GM21381 (cell line): ENCODE results near the gene CYTIP.
A peak's percentile ranks its signal among the peaks of the same experiment; 100 is the strongest.

Experiments
- ATAC-seq: cut with Tn5 transposase; IDR thresholded peaks from one replicate; pipeline ENCODE4 v1.9.1; 2021; ENCODE audit warnings: mild to moderate bottlenecking, moderate library complexity; ENCODE audit not compliant: unreplicated experiment

The CYTIP gene

GRCh38 chr2:157465554-157465953 lies 21.7 kb upstream of the CYTIP start:
- ATAC-seq, result no peak

- no peak for ATAC-seq
These were observed 19.1 kb upstream of the CYTIP start for GRCh38 chr2:157463002-157463401.

DNA sequence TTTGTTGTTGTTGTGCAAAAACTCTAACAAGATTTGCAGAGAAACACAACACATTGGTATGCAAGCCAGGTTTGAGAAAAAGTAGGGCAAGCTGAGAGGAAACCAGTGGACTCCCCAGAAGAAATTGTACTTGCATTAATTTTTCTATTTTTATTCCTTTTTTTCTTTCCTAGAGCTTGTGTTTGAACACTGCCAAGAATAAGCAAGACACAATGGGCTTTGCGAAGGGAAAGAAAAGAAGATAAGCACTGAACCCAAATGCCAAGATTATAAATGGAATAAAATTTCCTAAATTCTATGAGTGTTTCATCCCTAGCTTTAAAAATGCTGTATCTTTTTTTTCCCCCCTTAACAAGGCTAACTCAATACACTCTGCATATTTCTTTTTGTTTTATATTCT lies 17.0 kb upstream of the CYTIP start:
- ATAC-seq, result no peak

DNA sequence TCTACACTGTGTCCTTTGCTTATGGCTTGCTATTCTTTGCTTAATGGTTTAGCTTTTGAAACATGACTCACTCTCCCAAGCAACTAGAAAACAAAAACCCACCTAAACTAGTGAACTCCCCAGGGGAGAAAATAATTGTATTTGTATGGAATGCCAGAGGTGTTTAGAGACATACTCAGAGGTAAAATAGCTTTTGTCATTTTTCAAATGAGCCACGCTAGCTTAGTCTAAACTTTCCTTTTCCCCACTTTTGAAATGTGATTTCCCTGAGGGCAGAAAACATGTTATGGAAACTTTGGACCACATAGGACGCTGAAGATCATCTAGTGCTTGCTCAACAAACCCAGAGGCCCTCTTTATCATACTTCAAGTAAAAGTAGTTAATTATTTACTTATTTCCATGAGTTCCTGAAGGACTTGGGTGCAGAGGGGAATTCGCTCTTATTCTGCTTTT lies 16.5 kb upstream of the CYTIP start:
- no peak for ATAC-seq

DNA sequence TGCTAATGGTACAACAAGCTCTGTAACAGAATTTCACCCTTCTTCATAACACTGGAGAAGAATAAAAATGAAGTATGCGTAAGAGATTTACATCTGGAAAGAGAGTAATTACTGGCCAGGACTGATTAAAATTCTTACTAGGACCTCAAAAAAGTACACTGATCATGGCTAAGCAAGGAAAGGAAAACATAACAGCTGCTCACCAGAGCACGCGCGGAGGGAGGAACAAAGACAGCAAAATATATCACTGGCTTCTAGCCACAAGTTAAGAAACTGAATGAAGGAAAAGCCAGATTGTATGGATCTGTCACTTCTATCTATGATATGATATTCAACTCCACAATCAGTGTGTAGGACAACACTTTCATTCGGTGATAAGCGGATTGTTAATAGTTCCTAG lies 15.6 kb upstream of the CYTIP start:
- no peak for ATAC-seq

- no peak for ATAC-seq
These were observed 3.9 kb upstream of the CYTIP start for GRCh38 chr2:157447741-157448140.

DNA sequence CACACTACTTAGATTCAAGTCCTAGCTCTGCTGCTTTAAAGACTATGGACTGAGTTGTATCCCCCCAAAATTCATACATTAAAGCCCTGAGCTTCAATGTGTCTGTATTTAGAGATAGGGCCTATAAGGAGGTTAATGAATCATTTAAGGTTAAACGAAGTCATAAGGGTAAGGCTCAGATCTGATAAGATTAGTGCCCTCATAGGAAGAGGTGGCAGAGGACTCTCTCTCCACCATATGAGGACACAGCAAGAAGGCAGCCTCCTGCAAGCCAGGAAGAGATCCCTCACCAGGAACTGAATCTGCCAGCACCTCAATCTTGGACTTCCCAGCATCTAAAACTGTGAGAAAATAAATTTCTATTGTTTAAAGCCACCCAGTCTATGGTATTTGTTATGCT lies 3.1 kb upstream of the CYTIP start:
- ATAC-seq, result no peak

- ATAC-seq, result peak; percentile 28
These were observed 752 bp upstream of the CYTIP start for GRCh38 chr2:157444641-157445040.

GRCh38 chr2:157443090-157443489 lies 799 bp downstream of the CYTIP start:
- ATAC-seq, result no peak

- ATAC-seq, result no peak
These were observed 1.3 kb downstream of the CYTIP start for GRCh38 chr2:157442636-157443035.

DNA sequence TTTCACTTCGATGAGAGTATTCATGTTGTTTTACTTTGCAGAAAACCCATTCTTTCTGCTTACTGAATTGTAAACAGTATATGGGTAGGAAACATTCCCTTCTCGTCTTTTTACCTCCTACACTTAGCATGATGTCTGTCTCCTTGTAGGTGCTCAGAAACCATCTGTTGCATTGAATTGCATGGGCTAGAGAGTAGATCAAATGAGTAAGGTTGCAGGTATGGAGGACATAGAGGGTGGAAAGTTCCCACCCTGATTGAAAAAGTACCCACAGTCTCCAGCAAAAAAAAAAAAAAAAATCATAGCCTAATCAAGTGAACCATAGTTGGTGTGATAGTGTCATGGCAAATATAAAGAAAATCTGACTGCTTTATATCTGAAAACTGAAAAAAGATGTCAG lies 1.7 kb downstream of the CYTIP start:
- ATAC-seq, result no peak

- peak; percentile 36 for ATAC-seq
These were observed 2.8 kb downstream of the CYTIP start for GRCh38 chr2:157441072-157441454.

DNA sequence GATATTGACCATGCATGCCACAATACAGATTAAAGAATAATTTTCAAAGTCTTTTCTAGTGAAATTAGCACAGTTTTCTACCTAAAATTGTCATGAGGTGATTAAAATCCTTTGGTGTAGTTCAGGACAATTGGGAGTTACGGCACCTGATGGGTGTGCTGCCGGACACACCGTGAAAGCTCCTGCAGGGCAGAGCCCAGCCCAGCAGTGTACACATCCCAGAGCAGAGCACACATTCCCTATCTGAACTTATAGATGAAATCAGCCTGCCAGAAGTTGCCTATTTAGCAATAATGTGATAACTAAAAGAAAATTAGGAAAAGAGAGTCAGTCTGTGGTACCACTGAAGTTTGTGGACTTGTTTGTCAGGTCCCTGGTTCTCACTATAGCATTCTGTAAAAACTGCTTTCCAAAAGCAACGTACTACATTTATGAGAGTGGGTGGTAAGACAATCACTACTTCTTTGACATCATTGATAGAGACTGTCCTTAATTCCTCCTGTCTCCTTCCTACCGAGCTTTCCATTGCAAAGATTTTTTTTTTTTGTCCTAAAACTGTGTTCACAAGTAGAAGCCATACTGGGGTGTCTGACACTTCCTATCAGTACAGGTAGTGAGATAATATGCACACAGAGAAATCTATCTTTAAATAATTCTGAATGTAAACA lies 3.4 kb downstream of the CYTIP start:
- no peak for ATAC-seq

GRCh38 chr2:157439824-157440186 lies 4.1 kb downstream of the CYTIP start:
- ATAC-seq, result peak; percentile 34

- ATAC-seq, result peak; percentile 6
These were observed 4.7 kb downstream of the CYTIP start for GRCh38 chr2:157438863-157439823.

- no peak for ATAC-seq
These were observed 10.5 kb downstream of the CYTIP start for GRCh38 chr2:157433394-157433793.

- ATAC-seq, result no peak
These were observed 11.3 kb downstream of the CYTIP start for GRCh38 chr2:157432475-157433106.

DNA sequence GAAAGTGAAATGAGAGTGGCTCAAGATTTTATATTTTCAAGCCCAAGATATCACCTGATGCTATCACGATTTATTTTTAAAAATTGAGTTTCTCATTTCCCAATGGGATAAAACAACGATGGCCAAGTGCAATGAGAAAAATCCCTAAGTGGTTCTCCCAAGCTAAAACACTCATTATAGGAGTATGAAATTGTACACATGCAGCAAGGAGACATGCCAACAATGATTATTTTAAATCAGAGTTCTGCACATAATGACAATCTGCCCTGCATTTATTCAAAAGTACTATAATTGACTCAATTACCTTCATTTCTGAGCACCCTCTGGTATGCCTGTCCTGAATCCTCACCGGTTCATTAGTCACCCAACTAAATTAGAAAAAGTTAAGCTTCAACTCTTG lies 12.7 kb downstream of the CYTIP start:
- no peak for ATAC-seq

DNA sequence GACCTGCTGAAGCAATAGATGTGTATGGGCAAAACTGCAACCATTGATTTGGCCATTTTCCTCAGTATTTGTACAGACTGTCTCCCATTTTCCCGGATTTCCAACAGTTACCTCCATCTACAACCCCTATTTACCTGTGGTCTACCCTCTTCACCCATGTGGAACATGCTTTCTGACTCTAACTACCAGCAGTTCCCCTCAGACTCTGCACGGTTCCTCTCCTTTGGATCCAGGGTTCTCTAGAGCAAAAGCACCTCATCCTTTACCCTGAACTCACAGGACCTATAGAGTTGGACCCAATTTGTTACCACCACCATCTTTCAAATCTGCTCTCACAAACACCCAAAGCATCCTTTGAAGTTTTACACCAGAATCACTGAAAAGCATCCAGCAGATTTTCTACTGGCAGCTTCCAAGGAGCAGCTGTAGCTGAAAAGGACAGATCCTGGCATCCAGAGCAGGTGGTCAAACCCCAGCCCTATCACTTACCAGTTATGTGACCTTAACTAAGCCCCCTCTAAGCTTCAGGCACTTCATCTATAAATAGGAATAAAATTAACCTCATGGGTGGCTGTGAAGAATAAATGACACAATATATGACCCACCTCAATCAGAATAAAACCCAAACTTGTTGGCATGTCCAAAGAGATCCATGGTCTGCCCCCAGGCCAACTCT lies 15.3 kb downstream of the CYTIP start:
- no peak for ATAC-seq

DNA sequence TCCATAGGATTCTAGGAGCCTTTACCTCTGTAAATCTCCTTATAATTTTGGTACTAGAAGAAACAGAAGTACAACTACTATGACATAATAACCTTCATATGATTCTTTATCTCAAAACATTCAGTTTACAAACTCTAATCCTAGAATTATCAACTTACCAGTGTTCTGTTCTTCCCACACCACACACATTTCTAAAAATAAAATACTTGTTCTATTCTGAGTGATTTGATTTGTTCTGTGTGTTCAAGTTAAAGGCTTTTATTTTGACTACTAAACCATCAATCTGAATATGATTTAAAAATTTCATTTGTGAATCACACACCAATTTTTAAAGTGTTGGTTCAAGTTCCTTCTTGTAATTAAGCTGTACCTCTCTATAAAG lies 16.0 kb downstream of the CYTIP start:
- no peak for ATAC-seq
